ENCODE measurements around the gene RPS25. TPM values are rescaled to one million over a fixed set of nuclear protein-coding genes. Genes with fewer than 3 reads are reported as not detected.

Gene RPS25
- total and polyA plus RNA-seq, 9 of the 15 experiments (the other 6 are each of a cell fraction or from before 2014, with no cell fraction given), result 1,553 to 5,486 (median 2,471) TPM

DNA sequence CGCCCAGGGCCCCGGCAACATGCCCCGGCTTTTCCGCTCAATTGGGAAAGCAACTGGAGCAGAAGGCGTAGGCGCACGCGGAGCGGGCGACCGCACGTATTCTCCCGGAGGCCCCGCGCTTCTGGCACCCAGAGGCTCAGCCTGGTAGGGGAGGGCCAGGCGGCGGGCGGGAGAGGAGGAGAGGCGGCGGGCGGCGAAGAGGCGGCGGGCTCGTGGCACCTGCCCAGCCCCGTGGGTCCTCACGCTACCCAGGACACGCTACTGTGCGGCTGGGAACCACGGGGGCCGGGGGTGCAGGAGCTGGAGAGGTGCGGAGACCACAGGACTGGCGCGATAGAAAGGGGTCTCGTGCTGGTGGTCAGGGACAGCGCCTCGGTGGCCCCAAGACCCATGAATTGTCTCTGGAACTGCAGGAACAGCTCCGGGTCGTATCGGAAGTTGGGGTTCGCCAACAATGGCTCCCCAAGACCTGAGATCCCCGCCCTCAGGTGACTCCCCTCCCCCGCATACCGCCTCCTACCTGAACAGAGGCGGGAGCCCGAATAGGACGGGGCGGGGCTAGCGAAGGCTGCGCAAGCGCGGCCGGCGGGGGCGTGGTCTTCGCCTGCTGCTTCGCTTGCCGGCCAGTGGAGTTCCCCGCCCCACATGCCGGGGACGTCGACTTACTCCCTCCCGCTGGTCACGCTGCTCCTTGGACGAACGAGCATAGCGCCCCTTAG lies 12.3 kb upstream of the RPS25 start, which contains the start of gene SLC37A4:
TSS of gene SLC37A4 (minus strand) at position 549 of the 719 bp plus-strand sequence.
- ATAC-seq, result peak; percentile 92
- Histone ChIP-seq H3K4me3 (peak within 1 kb of the TSS; percentile 92), H2AFZ (ENCODE audit: low read depth, low read length) (peak within 1 kb of the TSS; percentile 96), H3K27ac (ENCODE audit: extremely low read depth, low read depth, low read length) (peak within 1 kb of the TSS; percentile 92), H3K36me3 (ENCODE audit: control insufficient read depth, insufficient read depth, low read length) (peaks cover 37% of the 10 kb centered on the region; the same call in 2 of the 3 replicates), H3K9ac (ENCODE audit: insufficient read depth in 1 of 2, low read depth in 2 of 2, low read length in 2 of 2) (peak within 1 kb of the TSS; percentile 86 to 99), H3K79me2 (ENCODE audit: control insufficient read depth, insufficient read depth, low read length) (peaks cover 39% of the 10 kb centered on the region), H3K9me3 (replicated peaks; ENCODE audit: control insufficient read depth, insufficient read depth, low read depth, low read length) (no peaks in the 10 kb centered on the region), H4K20me1 (replicated peaks; ENCODE audit: control insufficient read depth, insufficient read depth, low read length) (peaks cover 12% of the 10 kb centered on the region), H3K4me2 (ENCODE audit: insufficient read depth, low read length) (peak within 1 kb of the TSS; percentile 98), H3K27me3 (ENCODE audit: control insufficient read depth in 2 of 2, insufficient read depth in 2 of 2, low read length in 2 of 2) (no peaks in the 10 kb centered on the region), H3K9me1 (ENCODE audit: control insufficient read depth, insufficient read depth, low read length) (no peaks in the 10 kb centered on the region), H3K4me1 (replicated peaks in 1 of 2; ENCODE audit: control insufficient read depth in 2 of 2, insufficient read depth in 2 of 2, low read length in 2 of 2) (peaks cover 30 to 41% of the 10 kb centered on the region in 2 experiments; a peak in 4 of 5 replicates)
- in situ Hi-C loops (cut with MboI) (no loop called here), intact Hi-C loops (cut with micrococcal nuclease) (loop anchor here (1.0 to 2.0 kb wide), 2 partner anchors 12 to 70 kb away; partner anchors contain the start of genes DPAGT1, RPS25 and TRAPPC4)
- DNase-seq (ENCODE audit: extremely low read depth in 1 of 4, low spot score in 3 of 4), result peak; percentile 95 to 99 (median 96)
- peak; percentile 98 for FAIRE-seq
- no TSS peak for BruUV-seq (replicated peaks)
- ChIA-PET POLR2A (interaction anchor here (1.1 to 1.4 kb wide), 4 partner anchors 13 to 37 kb away, joined by 3 to 4 read pairs (median 4); partner anchors contain the start of gene VPS11), CTCF (ENCODE audit: low intra/inter-chr PET ratio) (no interaction called here)
- under 1% methylated on average over 46 of the region's 67 CpGs for WGBS (ENCODE audit: insufficient coverage, low coverage, missing lambda C conversion rate)
- TF ChIP-seq SLC30A9 (CRISPR knock-in tag; IDR thresholded peaks at IDR 0.05) (no peak), ZNF444 (CRISPR knock-in tag; IDR thresholded peaks at IDR 0.05) (no peak), RCOR1 (IDR thresholded peaks at IDR 0.05; ENCODE audit: borderline replicate concordance in 1 of 2, low read depth in 2 of 2, low read length in 2 of 2) (peak in 1 of 2 experiments; percentile 48; a peak in 1 of 4 replicates), JUN (IDR thresholded peaks at IDR 0.05; ENCODE audit: borderline replicate concordance, low read depth, low read length) (peak; percentile 54; the same call in 1 of the 2 replicates), JUN (CRISPR knock-in tag; IDR thresholded peaks at IDR 0.05; ENCODE audit: borderline replicate concordance) (no peak), HNRNPLL (IDR thresholded peaks at IDR 0.05; ENCODE audit: low read depth, low read length, poor library complexity, severe bottlenecking) (peak; percentile 47), ZFX (CRISPR knock-in tag; IDR thresholded peaks at IDR 0.05) (peak; percentile 43; the same call in 1 of the 2 replicates), XRCC4 (IDR thresholded peaks at IDR 0.05; ENCODE audit: extremely low read depth, insufficient read depth, insufficient read length) (no peak), ARID1B (IDR thresholded peaks at IDR 0.05) (0 out of 2 replicates have a peak, but pooled peaks have one; percentile 22), KLF16 (IDR thresholded peaks at IDR 0.05) (no peak; the same call in 1 of the 2 replicates), KLF1 (tag; IDR thresholded peaks at IDR 0.05) (no peak), HLTF (IDR thresholded peaks at IDR 0.05) (no peak), ELF1 (tag; IDR thresholded peaks at IDR 0.05) (no peak), DNMT1 (IDR thresholded peaks at IDR 0.05) (0 out of 2 replicates have a peak, but pooled peaks have one; percentile 5), MAZ (CRISPR knock-in tag; conservative IDR thresholded peaks at IDR 0.05 in 1 of 2, IDR thresholded peaks at IDR 0.05 in 1 of 2) (peak in 1 of 2 experiments; percentile 91), SRSF3 (IDR thresholded peaks at IDR 0.05; ENCODE audit: insufficient read depth, low read length) (no peak)
- TF ChIP-seq, protein P1, sequence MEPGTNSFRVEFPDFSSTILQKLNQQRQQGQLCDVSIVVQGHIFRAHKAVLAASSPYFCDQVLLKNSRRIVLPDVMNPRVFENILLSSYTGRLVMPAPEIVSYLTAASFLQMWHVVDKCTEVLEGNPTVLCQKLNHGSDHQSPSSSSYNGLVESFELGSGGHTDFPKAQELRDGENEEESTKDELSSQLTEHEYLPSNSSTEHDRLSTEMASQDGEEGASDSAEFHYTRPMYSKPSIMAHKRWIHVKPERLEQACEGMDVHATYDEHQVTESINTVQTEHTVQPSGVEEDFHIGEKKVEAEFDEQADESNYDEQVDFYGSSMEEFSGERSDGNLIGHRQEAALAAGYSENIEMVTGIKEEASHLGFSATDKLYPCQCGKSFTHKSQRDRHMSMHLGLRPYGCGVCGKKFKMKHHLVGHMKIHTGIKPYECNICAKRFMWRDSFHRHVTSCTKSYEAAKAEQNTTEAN (CRISPR knock-in tag; IDR thresholded peaks at IDR 0.05), result 0 out of 2 replicates have a peak, but pooled peaks have one; percentile 0
- TF ChIP-seq, protein P2, sequence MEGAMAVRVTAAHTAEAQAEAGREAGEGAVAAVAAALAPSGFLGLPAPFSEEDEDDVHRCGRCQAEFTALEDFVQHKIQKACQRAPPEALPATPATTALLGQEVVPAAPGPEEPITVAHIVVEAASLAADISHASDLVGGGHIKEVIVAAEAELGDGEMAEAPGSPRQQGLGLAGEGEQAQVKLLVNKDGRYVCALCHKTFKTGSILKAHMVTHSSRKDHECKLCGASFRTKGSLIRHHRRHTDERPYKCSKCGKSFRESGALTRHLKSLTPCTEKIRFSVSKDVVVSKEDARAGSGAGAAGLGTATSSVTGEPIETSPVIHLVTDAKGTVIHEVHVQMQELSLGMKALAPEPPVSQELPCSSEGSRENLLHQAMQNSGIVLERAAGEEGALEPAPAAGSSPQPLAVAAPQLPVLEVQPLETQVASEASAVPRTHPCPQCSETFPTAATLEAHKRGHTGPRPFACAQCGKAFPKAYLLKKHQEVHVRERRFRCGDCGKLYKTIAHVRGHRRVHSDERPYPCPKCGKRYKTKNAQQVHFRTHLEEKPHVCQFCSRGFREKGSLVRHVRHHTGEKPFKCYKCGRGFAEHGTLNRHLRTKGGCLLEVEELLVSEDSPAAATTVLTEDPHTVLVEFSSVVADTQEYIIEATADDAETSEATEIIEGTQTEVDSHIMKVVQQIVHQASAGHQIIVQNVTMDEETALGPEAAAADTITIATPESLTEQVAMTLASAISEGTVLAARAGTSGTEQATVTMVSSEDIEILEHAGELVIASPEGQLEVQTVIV (CRISPR knock-in tag; IDR thresholded peaks at IDR 0.05; ENCODE audit: borderline replicate concordance), result no peak

All from K562 (cell line).